HG03378 (cell line): ENCODE data around the gene ALOX12B.
"Not testable (repeated sequence)": the region's sequence is repeated elsewhere in the genome, so short reads cannot be mapped to it uniquely, and the experiment has no call there.

Experiments used
- ATAC-seq: cut with Tn5 transposase; IDR thresholded peaks from one replicate; pipeline ENCODE4 v1.9.1; 2021; ENCODE audit warnings: mild to moderate bottlenecking, moderate library complexity; ENCODE audit not compliant: unreplicated experiment

Gene ALOX12B

DNA sequence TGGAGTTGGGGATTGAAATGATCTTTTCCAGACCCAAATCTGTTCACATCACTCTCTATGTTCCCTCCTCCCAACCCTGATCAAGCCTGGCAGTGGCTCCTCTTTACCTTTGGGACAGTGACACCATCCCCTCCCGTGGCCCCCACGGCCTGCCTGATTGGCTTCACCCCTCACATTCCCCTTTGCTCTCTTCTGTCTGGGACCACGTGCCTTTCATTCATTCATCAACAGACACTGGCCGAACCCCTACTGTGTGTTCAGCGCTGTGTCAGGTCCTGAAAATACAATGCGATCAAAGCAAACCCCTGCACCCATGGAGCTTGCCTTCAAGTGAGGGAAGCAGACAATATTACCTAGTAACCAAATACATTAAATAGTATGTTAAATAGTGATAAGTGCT, 2.2 kb upstream of the ALOX12B start:
- no peak for ATAC-seq

- no peak for ATAC-seq
These were observed 375 bp upstream of the ALOX12B start for GRCh38 chr17:8087952-8088230.

- no peak for ATAC-seq
These were observed 3.3 kb downstream of the ALOX12B start for GRCh38 chr17:8084250-8084649.

DNA sequence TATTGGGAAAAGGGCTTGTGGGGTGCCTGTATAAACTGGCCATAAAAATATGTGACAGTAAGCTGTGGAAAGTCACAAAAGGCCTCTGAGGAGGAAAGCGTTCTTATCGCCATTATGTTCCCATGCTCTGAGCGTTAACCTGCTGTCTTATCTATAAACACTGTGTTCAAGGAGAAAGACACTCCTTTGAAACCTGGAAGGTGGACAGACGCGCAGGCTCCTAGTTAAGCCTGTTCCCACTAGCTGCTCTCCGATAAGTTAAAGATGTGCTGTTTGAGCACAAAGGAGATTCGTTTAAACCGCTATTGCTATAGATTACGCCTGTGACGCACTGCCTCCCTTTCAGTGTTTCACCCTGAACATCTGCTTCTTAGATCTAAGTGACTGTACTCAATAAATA, 5.2 kb downstream of the ALOX12B start:
- ATAC-seq = no peak

- ATAC-seq = no peak
These were observed 5.6 kb downstream of the ALOX12B start for GRCh38 chr17:8081876-8082275.

- ATAC-seq = no peak
These were observed 6.7 kb downstream of the ALOX12B start for GRCh38 chr17:8080799-8081219.

DNA sequence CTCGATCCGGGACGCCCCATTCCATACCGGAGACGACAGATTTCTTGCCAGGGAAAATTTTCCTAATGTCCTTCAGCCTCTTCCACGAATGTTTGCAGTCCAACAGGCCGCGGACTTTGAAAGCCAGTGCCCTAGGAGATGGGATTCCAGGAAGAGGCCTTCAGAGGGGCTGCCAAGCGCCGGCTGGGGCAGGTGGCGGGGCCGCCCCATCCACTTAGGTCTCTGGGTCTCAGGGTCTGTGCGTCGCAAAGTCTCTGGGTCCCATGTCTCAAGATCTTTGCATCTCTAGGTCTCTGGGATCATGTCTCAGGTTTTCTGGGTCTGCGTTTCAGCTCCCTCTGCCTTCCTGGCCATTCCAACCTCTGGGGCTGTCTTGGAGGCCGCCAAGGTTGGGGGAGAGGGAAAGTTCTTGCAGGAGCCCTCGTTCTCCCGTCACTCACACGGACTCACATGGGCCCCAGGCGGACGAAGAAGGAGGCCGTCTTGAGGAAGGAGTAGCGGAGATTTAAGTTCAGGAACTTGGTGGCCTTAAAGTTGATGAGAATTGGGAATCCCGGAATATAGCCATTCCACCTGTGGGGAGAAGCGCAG, 7.2 kb downstream of the ALOX12B start:
- ATAC-seq = no peak

GRCh38 chr17:8079291-8080207, 8.0 kb downstream of the ALOX12B start:
- ATAC-seq = no peak

- not testable (repeated sequence) for ATAC-seq
These were observed 9.6 kb downstream of the ALOX12B start for GRCh38 chr17:8077939-8078338.

GRCh38 chr17:8076502-8077266, 10.8 kb downstream of the ALOX12B start:
- no peak for ATAC-seq

DNA sequence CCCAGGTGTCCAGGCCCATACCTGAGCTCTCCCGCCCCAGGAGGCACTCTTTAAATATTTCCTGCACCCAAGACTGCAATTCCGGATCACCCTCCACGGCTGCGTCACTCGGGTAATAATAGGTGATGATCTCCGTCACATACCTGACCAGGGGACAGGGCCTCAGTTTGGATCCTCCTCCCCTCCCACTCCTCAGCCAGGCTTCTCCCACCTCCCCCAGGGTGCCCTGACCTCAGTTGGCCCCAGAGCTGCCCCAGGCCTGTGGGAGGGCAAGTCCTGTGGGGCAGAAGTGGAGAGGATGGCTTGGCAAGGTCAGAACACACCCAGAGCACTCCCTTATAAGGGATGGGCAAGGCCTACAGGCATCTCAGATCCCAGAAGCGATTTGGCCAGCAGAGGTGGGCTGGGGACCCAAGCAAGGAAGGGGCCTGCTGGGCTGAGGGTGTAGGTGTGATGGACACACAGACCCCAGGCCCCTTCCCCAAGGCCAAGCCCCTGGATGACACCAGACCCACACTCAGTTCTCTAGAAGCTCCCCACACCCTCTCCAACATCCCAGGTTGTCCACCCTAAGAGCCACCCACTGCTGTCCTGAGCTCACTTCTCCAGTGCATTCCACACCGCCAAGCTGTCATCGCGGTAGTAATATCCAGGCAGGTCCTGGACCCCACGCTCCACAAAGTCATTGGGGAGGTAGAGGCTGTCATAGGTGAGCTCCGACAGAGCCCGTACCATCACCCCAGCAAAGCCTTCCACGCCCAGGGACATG, 11.8 kb downstream of the ALOX12B start:
- no peak for ATAC-seq

- ATAC-seq = no peak
These were observed 12.4 kb downstream of the ALOX12B start for GRCh38 chr17:8075081-8075480.

DNA sequence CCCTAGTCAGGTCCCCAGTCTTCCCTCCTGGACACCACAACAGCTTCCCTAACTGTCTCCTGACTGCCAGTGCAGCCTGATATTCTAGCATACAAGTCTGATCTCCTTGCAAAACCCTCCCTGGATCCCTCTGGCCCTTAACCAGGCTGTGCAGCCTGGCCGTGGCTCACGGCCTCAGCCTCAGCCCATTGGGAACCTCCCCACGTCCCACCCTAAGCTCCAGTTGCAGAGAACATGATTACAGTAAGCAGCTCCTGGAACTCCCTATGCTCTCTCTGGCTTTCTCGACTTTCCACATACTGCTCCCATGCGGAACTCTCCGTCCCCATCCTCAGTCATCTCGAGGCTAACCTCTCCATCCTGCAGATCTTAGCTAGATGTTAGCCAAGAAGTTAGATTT, 13.0 kb downstream of the ALOX12B start:
- no peak for ATAC-seq

DNA sequence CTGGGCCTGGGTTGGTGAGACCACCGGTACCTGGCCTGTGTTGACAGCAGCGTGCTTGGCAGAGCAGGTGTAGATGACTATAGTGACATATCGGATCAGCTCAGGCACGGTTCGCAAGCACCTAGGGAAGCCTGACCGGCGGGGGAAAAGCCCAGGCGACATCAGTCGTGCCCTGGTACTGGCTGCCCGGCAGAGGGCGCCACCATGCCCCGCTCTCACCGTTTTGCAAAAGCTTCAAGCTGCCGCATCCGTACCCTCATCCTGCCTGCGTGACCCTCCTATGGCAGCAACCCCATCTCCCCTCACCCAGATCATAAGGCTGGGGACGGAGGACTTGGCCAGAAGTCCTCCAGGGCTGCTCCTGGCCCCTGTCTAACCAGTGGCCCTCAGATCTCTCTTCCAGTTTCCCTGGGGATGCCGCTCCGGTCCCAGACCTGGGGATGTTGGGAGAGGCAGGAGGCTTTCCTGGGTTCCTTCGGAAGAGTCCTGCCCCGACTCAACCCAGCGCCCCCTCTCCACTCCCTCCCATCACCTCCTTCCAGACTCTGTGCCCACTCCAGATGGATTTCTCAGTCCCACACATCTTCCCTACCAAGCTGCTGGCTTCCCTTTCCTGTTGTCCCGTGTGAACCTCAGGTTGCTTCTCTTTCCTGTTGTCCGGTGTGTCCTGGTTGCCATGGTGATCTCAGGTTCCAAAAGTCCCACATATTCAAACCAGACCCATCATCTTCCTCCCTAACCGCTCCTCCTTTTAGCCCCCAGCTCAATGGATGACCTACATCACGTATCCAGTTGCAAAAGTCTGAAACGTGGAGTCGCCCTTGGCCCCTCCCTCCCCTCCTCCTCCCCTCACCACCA, 13.7 kb downstream of the ALOX12B start:
- ATAC-seq = no peak

DNA sequence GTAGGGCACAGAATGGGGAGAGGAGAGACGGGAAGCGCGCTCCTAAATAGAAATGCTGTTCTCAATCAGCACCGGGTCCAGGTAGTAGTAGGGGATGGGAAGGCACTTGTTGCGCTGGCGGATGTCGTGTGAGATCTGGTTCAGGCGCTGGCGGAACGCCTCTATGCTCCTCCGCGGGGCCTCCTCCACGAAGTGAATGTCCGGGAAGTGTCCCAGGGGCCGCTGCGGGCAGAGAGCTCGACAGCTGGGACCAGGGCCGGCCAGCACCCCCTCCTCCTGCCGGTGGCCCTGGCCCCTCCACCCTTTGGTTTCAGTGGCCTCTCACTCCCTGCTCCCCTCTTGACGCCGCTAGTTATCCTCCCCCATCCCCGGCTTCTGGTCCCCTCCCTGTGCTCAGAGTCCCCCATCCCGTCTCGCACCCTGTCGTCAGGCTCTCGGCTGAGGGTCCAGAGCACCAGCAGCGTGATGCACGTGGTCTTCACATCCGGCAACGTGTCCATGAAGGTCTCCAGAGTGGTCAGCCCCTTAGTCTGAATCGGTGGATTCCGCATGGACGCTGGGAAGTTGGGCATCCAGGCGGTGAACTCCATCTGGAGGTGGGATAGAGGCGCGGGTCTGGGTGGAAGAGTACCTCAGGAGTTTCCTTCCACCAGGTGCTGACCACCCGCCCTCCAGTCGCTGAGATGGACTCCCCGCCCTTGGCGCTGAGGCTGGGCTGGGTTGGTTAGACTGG, 14.6 kb downstream of the ALOX12B start:
- no peak for ATAC-seq

DNA sequence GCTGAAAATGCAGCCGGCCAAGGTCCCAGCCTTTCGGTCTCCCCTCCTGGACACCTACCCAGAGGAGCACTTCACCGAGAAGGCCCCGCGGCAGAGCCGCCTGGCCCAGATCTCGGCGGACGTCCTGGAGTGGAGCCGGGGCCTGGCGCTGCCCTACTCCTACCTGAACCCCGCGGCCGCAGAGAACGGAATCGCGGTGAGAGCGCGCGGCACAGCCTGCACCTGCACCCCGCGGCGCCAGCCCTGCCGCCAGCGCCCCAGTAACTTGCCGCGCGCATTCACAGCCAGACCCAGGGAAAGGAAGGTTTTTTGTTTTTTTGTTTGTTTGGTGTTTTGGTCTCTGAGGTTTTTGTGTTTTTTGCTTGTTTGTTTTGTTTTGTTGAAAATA, 15.2 kb downstream of the ALOX12B start:
- no peak for ATAC-seq

DNA sequence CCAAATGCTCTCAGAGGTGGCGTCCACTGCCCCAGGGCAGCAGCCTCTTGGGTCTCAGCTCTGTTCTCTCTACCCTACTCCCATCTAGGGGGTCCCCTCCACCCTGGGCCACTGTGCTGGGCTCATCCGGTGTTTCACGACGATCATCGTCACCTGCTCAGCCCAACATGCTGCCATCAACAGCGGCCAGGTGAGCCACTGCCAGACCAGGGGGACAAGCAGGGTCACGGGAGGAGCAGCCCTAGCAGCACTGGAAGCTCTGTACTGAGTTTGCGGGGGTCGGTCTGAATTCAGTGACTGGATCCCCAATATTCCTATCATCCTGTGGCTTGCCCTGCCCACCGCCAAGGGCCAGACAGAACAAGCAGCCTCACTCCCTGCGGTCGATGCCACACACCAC, 16.0 kb downstream of the ALOX12B start:
- ATAC-seq = no peak

GRCh38 chr17:8069587-8069860, 18.0 kb downstream of the ALOX12B start:
- no peak for ATAC-seq

DNA sequence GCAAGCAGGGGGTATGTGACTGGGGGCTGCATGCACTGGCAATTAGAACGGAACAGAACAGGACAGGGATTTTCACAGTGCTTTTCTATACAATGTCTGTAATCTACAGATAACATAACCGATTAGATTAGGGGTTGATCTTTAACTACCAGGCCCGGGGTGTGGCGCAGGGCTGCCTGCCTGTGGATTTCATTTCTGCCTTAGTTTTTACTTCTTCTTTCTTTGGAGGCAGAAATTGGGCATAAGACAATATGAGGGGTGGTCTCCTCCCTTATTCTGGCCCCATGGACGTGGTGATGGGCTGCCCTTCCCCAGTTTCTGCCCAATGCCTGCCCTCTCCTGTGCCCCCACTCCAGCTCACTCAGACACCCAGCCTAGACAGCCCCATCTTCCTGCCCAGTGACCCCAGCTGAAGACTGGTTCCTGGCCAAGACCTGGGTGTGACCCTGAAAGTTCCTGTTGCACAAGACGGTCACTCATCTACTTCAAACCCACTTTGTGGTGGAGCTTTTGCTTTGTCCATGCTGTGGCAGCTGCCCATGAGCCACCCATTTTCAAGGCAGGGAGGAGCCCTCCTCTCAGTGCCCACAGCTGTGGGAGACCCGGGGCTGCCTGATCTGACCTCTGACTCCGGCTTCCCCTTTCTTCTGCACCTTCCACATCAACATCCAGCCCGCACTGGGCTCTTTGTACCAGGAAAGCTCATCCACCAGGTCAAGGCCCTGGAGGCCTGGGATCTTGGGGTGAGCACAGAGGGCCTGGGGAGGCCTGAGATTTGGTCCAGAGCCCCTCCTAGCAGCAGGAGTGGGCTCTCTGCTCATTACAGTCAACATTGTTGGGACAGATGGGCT, 18.6 kb downstream of the ALOX12B start:
- no peak for ATAC-seq
